H1 (cell line): ENCODE measurements around the gene KMT2A. TPM values are rescaled to one million over a fixed set of nuclear protein-coding genes. Genes with fewer than 3 reads are reported as not detected.

Experiments
- ASH2L ChIP-seq: fragments of 200-600, 300-600 bp; sonication (generic); IDR thresholded peaks from one replicate; pipeline ENCODE4 v1.7.1; 2017; ENCODE audit warnings: low read length
- CBX5 ChIP-seq: fragments of 300-800, 300-1000 bp; sonication (generic); IDR thresholded peaks from 2 replicates; pipeline ENCODE4 v1.7.1; 2016; ENCODE audit warnings: antibody characterized with exemption, low read length, low read depth
- CREB1 ChIP-seq: IDR thresholded peaks from 2 replicates; pipeline ENCODE4 v1.6.1; 2012; ENCODE audit warnings: inconsistent platforms
- EZH2 ChIP-seq: fragments of 200-600 bp; sonication (generic); IDR thresholded peaks from 2 replicates; pipeline ENCODE4 v1.7.1; 2012; ENCODE audit warnings: low read depth, mild to moderate bottlenecking, moderate library complexity, low read length, inconsistent platforms; ENCODE audit not compliant: severe bottlenecking
- NRF1 ChIP-seq: IDR thresholded peaks from 2 replicates; pipeline ENCODE4 v1.6.1; 2011; ENCODE audit warnings: mild to moderate bottlenecking, low read depth, low read length, improper control_type of control experiment
- PHF8 ChIP-seq: fragments of 200-600 bp; sonication (generic); conservative IDR thresholded peaks from 2 replicates; pipeline ENCODE4 v1.7.1; 2012; ENCODE audit warnings: low read depth, mild to moderate bottlenecking, inconsistent platforms, low read length, moderate library complexity
- POLR2A ChIP-seq, 2 experiments: IDR thresholded peaks; 1 replicate in 1 of 2; 2 replicates in 1 of 2; pipeline ENCODE4 v1.6.1; 2011; ENCODE audit warnings: low read depth in 2 of 2, low read length in 2 of 2, mild to moderate bottlenecking in 2 of 2; ENCODE audit errors: control extremely low read depth in 1 of 2
- POLR2AphosphoS5 ChIP-seq: IDR thresholded peaks from 2 replicates; pipeline ENCODE4 v1.6.1; 2011; ENCODE audit warnings: low read depth, low read length
- RBBP5 ChIP-seq: IDR thresholded peaks from 2 replicates; pipeline ENCODE4 v1.7.1; 2012; ENCODE audit warnings: low read depth, mild to moderate bottlenecking, inconsistent platforms, low read length, moderate library complexity, borderline replicate concordance
- SRF ChIP-seq: IDR thresholded peaks from 2 replicates; pipeline ENCODE4 v1.6.1; 2011; ENCODE audit warnings: mild to moderate bottlenecking, low read depth, low read length, moderate library complexity
- polyA plus RNA-seq, 7 experiments: library from polyadenylated mRNA; depleted of rRNA in 3 of 7; stranded (reverse) in 5 of 7; unstranded in 2 of 7; fragments of >200 nt in 5 of 7; fragments of 200-250 nt in 2 of 7; gene quantifications; 1 replicate in 5 of 7; 2 replicates in 1 of 7; 4 replicates in 1 of 7; pipeline versions ENCODE4 v1.2.1 to v1.2.3, GENCODE V29; 2011 to 2013; ENCODE audit warnings: missing spikeins in 2 of 7, mixed read lengths in 2 of 7
- total RNA-seq: library from RNA; stranded (reverse); fragmentation: NEBNext Ultra II Directional; extraction: Animal tissue kit (Norgen Biotek cat#: 25700); gene quantifications from 2 replicates; pipeline ENCODE4 v1.2.1, GENCODE V29; 2021
- TF ChIP-seq, protein P1 (sequence below), 3 experiments: IDR thresholded peaks; 1 replicate in 2 of 3; 2 replicates in 1 of 3; pipeline versions ENCODE4 v1.5.1 to v1.6.1; 2011; ENCODE audit warnings: low read length in 3 of 3, mild to moderate bottlenecking in 3 of 3, inconsistent platforms in 2 of 3, low read depth in 1 of 3, moderate library complexity in 1 of 3; ENCODE audit not compliant: insufficient read depth in 1 of 3; ENCODE audit errors: control extremely low read depth in 1 of 3

The KMT2A gene
- total and polyA plus RNA-seq, 2 of the 8 experiments (the other 6 are each of a cell fraction or from before 2014, with no cell fraction given), result 35.9 to 62.1 TPM

DNA sequence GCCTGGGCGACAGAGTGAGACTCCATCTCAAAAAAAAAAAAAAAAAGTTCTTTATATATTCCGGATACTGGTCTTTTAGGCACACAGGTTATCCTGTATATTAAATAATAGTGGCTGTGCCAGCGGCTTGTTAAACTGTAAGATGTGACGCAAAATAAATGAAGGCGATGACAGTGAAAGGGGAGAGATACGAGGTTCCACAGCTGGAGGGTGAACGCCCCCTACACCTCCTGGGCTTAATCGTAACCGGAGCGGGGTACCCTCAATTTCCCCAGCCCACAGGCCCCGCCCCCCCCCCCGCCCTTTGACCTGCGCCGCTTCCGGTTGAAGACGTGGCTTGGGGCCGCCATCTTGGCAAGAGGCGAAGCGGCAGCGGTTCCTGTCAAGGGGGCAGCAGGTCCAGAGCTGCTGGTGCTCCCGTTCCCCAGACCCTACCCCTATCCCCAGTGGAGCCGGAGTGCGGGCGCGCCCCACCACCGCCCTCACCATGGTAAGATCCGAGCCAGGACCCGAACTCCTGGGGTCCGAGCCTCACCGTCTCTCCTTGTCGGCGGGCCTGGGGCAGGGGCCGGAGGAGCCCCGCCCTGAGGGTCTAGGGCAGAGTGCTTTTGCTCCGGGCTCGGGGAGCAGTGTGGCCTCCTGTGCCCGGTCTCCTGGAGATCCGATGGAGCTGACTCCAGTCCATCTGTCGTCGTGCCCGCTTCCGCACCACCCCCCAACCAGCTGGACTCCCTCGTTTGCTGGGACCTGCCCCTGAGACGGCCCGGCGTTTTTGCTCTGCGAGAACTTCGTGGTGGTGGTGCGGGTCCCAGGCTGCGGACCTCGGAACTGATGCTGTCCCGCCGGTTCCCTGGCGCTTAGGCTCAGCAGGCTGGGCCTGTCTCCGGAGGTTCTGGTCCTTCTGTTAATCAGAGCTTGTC is 136.0 kb downstream of the KMT2A start, which contains the start of gene ARCN1 (continued):
- peak; percentile 83; the same call in 1 of the 2 replicates for TF ChIP-seq RBBP5
- 0 out of 2 replicates have a peak, but pooled peaks have one; percentile 33 for TF ChIP-seq CREB1
- TF ChIP-seq PHF8, result peak; percentile 92
- TF ChIP-seq POLR2A (IDR thresholded peaks at IDR 0.05; ENCODE audit: control extremely low read depth in 1 of 2, low read depth in 2 of 2, low read length in 2 of 2), result peak; percentile 49 to 85
- no peak for TF ChIP-seq EZH2
- no peak for TF ChIP-seq NRF1
- TF ChIP-seq CBX5, result no peak
- peak; percentile 71 for TF ChIP-seq POLR2AphosphoS5
- TF ChIP-seq, protein P1, sequence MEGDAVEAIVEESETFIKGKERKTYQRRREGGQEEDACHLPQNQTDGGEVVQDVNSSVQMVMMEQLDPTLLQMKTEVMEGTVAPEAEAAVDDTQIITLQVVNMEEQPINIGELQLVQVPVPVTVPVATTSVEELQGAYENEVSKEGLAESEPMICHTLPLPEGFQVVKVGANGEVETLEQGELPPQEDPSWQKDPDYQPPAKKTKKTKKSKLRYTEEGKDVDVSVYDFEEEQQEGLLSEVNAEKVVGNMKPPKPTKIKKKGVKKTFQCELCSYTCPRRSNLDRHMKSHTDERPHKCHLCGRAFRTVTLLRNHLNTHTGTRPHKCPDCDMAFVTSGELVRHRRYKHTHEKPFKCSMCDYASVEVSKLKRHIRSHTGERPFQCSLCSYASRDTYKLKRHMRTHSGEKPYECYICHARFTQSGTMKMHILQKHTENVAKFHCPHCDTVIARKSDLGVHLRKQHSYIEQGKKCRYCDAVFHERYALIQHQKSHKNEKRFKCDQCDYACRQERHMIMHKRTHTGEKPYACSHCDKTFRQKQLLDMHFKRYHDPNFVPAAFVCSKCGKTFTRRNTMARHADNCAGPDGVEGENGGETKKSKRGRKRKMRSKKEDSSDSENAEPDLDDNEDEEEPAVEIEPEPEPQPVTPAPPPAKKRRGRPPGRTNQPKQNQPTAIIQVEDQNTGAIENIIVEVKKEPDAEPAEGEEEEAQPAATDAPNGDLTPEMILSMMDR (IDR thresholded peaks at IDR 0.05; ENCODE audit: control extremely low read depth in 1 of 3, insufficient read depth in 1 of 3, low read depth in 1 of 3, low read length in 3 of 3), result no peak
- TF ChIP-seq SRF, result no peak
- peak; percentile 89 for TF ChIP-seq ASH2L
